BLaER1 treated with 17β-estradiol and CSF1 and Interleukin-3, amounts not matched to agents 10 nM and 100 nM (cell line): ENCODE measurements around the gene SPTBN4.
"Not testable (repeated sequence)": the region's sequence is repeated elsewhere in the genome, so short reads cannot be mapped to it uniquely, and the experiment has no call there.

ENCODE experiments used
- H3K27ac ChIP-seq, 11 experiments: shearing (Covaris generic); formaldehyde crosslinking; 2 replicates each; pipeline ENCODE4 v1.8.1; 2022
- H3K27me3 ChIP-seq, 11 experiments: shearing (Covaris generic); formaldehyde crosslinking; 2 replicates each; pipeline ENCODE4 v1.8.1; 2022
- H3K36me3 ChIP-seq, 11 experiments: shearing (Covaris generic); formaldehyde crosslinking; 2 replicates each; pipeline ENCODE4 v1.8.1; 2022
- H3K4me1 ChIP-seq, 10 experiments: shearing (Covaris generic); formaldehyde crosslinking; 2 replicates each; pipeline ENCODE4 v1.8.1; 2022
- H3K4me2 ChIP-seq, 11 experiments: shearing (Covaris generic); formaldehyde crosslinking; 2 replicates each; pipeline ENCODE4 v1.8.1; 2022
- H3K4me3 ChIP-seq, 10 experiments: shearing (Covaris generic); formaldehyde crosslinking; 2 replicates each; pipeline ENCODE4 v1.8.1; 2022
- H3K9ac ChIP-seq, 11 experiments: shearing (Covaris generic); formaldehyde crosslinking; 2 replicates each; pipeline ENCODE4 v1.8.1; 2022
- H3K9me3 ChIP-seq, 11 experiments: shearing (Covaris generic); formaldehyde crosslinking; replicated peaks in 1 of 11; 2 replicates each; pipeline ENCODE4 v1.8.1; 2022
- H4K20me1 ChIP-seq, 11 experiments: shearing (Covaris generic); formaldehyde crosslinking; 2 replicates each; pipeline ENCODE4 v1.8.1; 2022
- Cebpa-rat ChIP-seq, 11 experiments: shearing (Covaris generic); IDR thresholded peaks; 2 replicates each; pipeline ENCODE4 v1.8.1; 2022

Gene SPTBN4

DNA sequence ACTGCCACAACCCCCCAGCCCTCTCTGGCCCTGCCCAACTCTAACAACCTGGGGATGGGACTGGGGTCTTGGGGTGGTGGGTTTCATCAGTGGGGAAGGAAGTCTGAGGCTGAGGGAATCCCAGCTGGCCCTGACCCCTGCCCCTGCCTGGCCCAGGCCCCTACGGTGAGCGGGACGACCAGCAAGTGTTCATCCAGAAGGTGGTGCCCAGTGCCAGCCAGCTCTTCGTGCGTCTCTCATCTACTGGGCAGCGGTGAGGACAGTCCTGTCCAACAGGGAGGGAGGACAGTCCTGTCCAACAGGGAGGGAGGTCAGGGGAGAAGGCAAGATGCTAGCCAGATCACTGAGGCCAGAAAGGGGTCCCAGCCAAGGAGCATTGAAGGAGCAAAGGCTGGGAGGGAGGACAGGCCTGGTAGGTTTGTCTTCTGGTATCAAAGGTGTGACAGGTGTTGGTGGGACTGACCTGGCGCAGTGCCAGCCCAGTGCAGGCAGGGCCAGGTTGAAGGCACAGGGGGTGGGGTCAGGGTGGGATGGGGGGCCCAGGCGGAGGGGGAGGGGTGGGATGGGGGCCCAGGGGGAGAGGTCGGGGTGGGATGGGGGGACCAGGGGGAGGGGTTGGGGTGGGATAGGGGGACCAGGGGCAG, 122.2 kb downstream of the SPTBN4 start:
- Histone ChIP-seq H3K36me3 (peaks cover 60 to 85% (median 73%) of the 10 kb centered on the region in 11 experiments), H3K27me3 (no peaks in the 10 kb centered on the region), H3K4me1 (peaks cover 23 to 75% (median 50%) of the 10 kb centered on the region in 10 experiments), H3K27ac (peak overlapping the region in 4 of 11 experiments; percentile 22 to 88 (median 29); a peak in 4 of 22 replicates), H3K9me3 (no peaks in the 10 kb centered on the region), H3K4me2 (peak overlapping the region in 3 of 11 experiments; percentile 97 to 99 (median 97); a peak in 2 of 22 replicates), H3K4me3 (no peak overlapping the region), H4K20me1 (peaks cover 0 to 28% (median 4%) of the 10 kb centered on the region in 11 experiments; a peak in 9 of 22 replicates), H3K9ac (no peak overlapping the region)
- TF ChIP-seq Cebpa-rat (IDR thresholded peaks at IDR 0.05) = no peak

DNA sequence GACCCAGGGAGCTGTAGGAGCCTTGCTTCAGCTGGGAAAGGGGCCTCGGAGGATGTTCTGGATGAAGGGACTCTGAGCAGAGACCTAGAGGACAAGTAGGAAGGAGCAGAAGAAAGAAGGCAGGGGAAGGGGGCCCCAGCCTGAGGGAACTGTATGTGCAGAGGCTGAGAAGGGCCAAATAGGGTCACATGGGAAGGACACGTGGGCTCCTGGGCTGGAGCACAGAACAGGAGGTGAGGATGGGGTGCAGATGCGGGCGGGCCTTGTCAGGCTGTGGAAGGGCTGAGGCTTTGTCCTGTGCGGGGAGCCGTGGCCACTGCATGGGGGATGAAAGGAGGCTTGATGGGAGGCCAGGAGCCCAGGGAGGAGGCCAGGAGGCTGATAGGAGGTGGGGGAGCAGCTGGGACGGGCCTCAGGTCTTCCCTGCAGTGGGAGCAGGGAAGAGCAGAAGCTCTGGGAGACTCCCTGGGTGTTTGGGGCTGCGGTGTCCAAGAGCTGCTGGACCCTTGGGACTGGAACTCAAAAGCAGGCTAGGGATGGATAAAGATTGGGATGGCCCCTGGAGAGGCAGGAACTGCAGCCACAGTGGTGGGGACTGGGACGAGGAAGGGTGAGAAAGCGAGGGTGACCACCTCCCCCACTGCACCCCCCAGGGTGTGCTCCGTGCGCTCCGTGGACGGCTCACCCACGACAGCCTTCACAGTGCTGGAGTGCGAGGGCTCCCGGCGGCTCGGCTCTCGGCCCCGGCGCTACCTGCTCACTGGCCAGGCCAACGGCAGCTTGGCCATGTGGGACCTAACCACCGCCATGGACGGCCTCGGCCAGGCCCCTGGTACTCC, 123.0 kb downstream of the SPTBN4 start:
- Histone ChIP-seq H3K27ac (peak overlapping the region in 2 of 11 experiments; percentile 28 to 47; a peak in 3 of 22 replicates), H4K20me1 (peaks cover 0 to 28% (median 4%) of the 10 kb centered on the region in 11 experiments; a peak in 9 of 22 replicates), H3K4me1 (peaks cover 23 to 75% (median 49%) of the 10 kb centered on the region in 10 experiments), H3K9ac (peak overlapping the region in 1 of 11 experiments; percentile 6; a peak in 1 of 22 replicates), H3K27me3 (no peaks in the 10 kb centered on the region), H3K4me3 (no peak overlapping the region), H3K36me3 (peaks cover 56 to 77% (median 68%) of the 10 kb centered on the region in 11 experiments), H3K4me2 (no peak overlapping the region), H3K9me3 (no peaks in the 10 kb centered on the region)
- TF ChIP-seq Cebpa-rat (IDR thresholded peaks at IDR 0.05) = no peak

DNA sequence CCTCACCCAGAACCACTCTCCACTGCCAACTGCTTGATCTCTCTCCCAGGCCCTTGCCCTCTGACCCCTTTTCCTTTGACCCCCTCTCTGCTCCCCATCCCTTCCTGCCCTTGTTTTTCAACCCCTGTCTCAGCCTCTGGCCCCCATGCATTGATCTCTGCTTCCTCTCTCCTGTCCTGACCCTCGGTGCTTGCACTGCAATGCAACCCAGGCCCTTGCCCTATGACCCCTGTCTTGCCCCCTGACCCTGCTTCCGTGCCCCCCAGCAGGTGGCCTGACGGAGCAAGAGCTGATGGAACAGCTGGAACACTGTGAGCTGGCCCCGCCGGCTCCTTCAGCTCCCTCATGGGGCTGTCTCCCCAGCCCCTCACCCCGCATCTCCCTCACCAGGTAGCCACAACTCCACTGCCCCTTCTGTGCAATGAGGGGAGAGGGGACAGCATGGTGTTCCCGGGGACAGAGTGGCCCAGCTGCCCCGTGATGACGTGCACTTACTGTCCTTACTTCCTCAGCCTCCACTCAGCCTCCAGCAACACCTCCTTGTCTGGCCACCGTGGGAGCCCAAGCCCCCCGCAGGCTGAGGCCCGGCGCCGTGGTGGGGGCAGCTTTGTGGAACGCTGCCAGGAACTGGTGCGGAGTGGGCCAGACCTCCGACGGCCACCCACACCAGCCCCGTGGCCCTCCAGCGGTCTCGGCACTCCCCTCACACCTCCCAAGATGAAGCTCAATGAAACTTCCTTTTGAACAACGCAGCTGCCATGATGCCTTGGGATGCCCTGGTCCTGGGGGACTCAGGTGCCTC, 123.9 kb downstream of the SPTBN4 start:
- Histone ChIP-seq H3K9ac (no peak overlapping the region), H3K4me2 (no peak overlapping the region), H4K20me1 (peaks cover 0 to 28% (median 4%) of the 10 kb centered on the region in 11 experiments; a peak in 9 of 22 replicates), H3K27ac (peak overlapping the region in 1 of 11 experiments; percentile 5; a peak in 1 of 22 replicates), H3K9me3 (no peaks in the 10 kb centered on the region), H3K36me3 (peaks cover 52 to 69% (median 60%) of the 10 kb centered on the region in 11 experiments), H3K4me1 (peaks cover 22 to 73% (median 47%) of the 10 kb centered on the region in 10 experiments), H3K4me3 (no peak overlapping the region), H3K27me3 (peaks cover 0 to 5% (median 4%) of the 10 kb centered on the region in 11 experiments; a peak in 7 of 22 replicates)
- no peak for TF ChIP-seq Cebpa-rat (IDR thresholded peaks at IDR 0.05)

DNA sequence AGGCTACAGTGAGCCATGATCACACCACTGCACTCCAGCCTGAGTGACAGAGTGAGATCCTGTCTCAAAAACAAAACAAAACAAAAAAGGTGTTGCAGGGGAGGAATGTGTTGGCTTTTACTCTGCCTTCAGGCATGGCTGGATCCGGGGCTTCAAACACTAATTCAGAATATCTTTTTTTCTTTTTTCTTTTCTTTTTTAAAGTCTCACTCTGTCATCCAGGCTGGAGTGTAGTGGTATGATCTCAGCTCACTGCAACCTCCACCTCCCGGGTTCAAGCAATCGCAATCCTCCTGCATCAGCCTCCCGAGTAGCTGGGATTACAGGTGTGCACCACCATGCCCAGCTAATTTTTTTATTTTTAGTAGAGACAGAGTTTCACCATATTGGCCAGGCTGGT, 124.9 kb downstream of the SPTBN4 start:
- H3K9me3 ChIP-seq, H3K4me2 ChIP-seq, H3K9ac ChIP-seq, H3K4me3 ChIP-seq: not testable (repeated sequence)
- Histone ChIP-seq H3K36me3 (peaks cover 41 to 58% (median 50%) of the 10 kb centered on the region in 11 experiments), H4K20me1 (peaks cover 0 to 28% (median 4%) of the 10 kb centered on the region in 11 experiments; a peak in 9 of 22 replicates), H3K4me1 (peaks cover 17 to 62% (median 37%) of the 10 kb centered on the region in 10 experiments), H3K27ac (peak overlapping the region in 1 of 11 experiments; percentile 2; a peak in 1 of 22 replicates), H3K27me3 (peaks cover 7 to 16% (median 12%) of the 10 kb centered on the region in 11 experiments)

DNA sequence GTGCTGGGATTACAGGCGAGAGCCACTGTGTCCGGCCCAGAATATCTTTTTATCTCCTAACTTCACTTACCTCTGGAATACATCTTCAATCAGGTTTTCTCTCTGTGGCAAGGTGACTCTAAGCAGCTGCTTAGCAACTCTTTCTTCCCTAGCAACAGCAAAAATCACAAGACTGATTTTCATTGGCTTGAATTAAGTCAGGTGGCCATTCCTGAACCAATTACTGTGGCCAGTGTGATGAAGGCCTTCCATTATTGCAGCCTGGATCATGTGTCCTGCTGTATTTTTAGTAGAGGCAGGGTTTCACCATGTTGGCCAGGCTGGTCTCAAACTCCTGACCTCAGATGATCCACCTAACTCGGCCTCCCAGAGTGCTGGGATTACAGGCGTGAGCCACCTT, 125.4 kb downstream of the SPTBN4 start:
- H3K4me2 ChIP-seq = peak overlapping the region in 3 of 11 experiments; percentile 17 to 46 (median 28); a peak in 6 of 22 replicates

DNA sequence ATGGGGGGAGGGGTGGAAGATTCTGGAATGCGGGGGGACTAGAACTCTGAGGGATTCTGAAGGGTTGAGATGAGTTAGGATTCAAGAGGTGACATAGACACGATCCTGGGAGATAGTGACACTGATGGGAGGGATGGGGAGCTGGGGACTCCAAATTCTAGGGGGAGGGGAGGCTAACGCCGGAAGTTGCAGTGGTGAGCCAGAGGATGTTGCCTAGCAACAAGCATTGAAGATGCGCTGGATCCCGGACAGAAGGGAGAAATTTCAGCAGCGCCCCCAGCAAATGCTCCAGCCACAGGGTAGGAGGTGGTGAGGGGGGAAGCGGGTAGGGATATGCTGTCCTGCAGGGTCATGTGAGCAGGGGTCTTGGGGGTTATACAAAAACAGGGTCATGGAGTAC, 127.5 kb downstream of the SPTBN4 start:
- TF ChIP-seq Cebpa-rat (IDR thresholded peaks at IDR 0.05) = no peak
- no peaks in the 10 kb centered on the region for H3K9me3 ChIP-seq
- no peak overlapping the region for H3K4me3 ChIP-seq
- peaks cover 18 to 34% (median 26%) of the 10 kb centered on the region in 11 experiments; a peak in 21 of 22 replicates for H3K36me3 ChIP-seq
- peak overlapping the region in 9 of 11 experiments; percentile 46 to 80 (median 68); a peak in 18 of 22 replicates for H3K4me2 ChIP-seq
- peaks cover 0 to 21% (median 0%) of the 10 kb centered on the region in 11 experiments; a peak in 6 of 22 replicates for H4K20me1 ChIP-seq
- H3K4me1 ChIP-seq = peaks cover 28 to 60% (median 46%) of the 10 kb centered on the region in 10 experiments
- peaks cover 26 to 40% (median 31%) of the 10 kb centered on the region in 11 experiments for H3K27me3 ChIP-seq
- H3K9ac ChIP-seq = no peak overlapping the region
- peak overlapping the region in 1 of 11 experiments; percentile 9; a peak in 1 of 22 replicates for H3K27ac ChIP-seq

More for the DNA sequence above, 125.4 kb downstream of the SPTBN4 start:
- Histone ChIP-seq H3K4me3 (no peak overlapping the region), H3K9ac (no peak overlapping the region), H3K27me3 (peaks cover 11 to 20% (median 17%) of the 10 kb centered on the region in 11 experiments), H3K4me1 (peaks cover 17 to 59% (median 33%) of the 10 kb centered on the region in 10 experiments; a peak in 19 of 20 replicates), H3K27ac (peak overlapping the region in 2 of 11 experiments; percentile 2 to 31; a peak in 2 of 22 replicates), H3K36me3 (peaks cover 37 to 54% (median 45%) of the 10 kb centered on the region in 11 experiments), H4K20me1 (peaks cover 0 to 28% (median 4%) of the 10 kb centered on the region in 11 experiments; a peak in 9 of 22 replicates), H3K9me3 (no peaks in the 10 kb centered on the region)
- no peak for TF ChIP-seq Cebpa-rat (IDR thresholded peaks at IDR 0.05)

DNA sequence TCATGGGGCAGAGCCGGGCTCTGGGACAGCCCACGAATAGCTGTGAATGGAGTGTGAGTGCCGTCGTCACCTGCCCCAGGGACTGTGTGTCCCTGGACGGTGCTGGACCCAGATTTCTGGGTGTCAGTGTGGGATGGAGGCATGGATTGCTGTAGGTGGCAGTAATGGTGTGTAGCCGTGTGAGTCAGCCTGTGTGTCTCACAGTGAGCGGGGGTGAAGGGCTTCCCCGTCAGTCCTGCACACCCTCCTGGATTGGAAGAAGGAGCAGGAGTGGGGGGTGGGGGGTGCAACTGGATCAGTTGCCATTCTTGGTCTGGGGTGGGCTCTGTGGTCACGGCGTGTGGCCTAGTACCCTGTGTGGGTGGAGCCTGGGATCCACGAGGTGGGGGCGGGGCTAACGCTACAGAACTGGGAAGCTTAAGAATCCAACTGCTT, 127.9 kb downstream of the SPTBN4 start:
- no peak overlapping the region for H3K9ac ChIP-seq

More for the DNA sequence above, 127.9 kb downstream of the SPTBN4 start:
- Histone ChIP-seq H3K27me3 (peaks cover 26 to 44% (median 32%) of the 10 kb centered on the region in 11 experiments), H3K36me3 (peaks cover 17 to 31% (median 24%) of the 10 kb centered on the region in 11 experiments; a peak in 21 of 22 replicates), H3K4me1 (peaks cover 32 to 64% (median 50%) of the 10 kb centered on the region in 10 experiments), H3K27ac (peak overlapping the region in 1 of 11 experiments; percentile 9; a peak in 1 of 22 replicates), H4K20me1 (peaks cover 0 to 20% (median 0%) of the 10 kb centered on the region in 11 experiments; a peak in 6 of 22 replicates), H3K9me3 (no peaks in the 10 kb centered on the region), H3K4me2 (peak overlapping the region in 9 of 11 experiments; percentile 46 to 80 (median 68); a peak in 18 of 22 replicates), H3K4me3 (no peak overlapping the region)
- no peak for TF ChIP-seq Cebpa-rat (IDR thresholded peaks at IDR 0.05)
